ENCODE results near the gene TMEM126A. TPM values are rescaled to one million over a fixed set of nuclear protein-coding genes. Genes with fewer than 3 reads are reported as not detected.
"Not testable (repeated sequence)": the region's sequence is repeated elsewhere in the genome, so short reads cannot be mapped to it uniquely, and the experiment has no call there.

Gene TMEM126A
- total RNA-seq, 4 donors from 2014 or later: 17.3 to 33.9 (median 26.2) TPM

- peak overlapping the region; percentile 61 to 96 for H3K4me3 ChIP-seq
- peaks cover 0 to 11% of the 10 kb centered on the region in 2 donors for H3K36me3 ChIP-seq
- TF ChIP-seq POLR2A (IDR thresholded peaks at IDR 0.05) (no peak), POLR2AphosphoS5 (IDR thresholded peaks at IDR 0.05) (no peak), CTCF (IDR thresholded peaks at IDR 0.05) (no peak), EP300 (IDR thresholded peaks at IDR 0.05) (no peak)
- no peak for ATAC-seq
- H3K27ac ChIP-seq: peak overlapping the region; percentile 78 to 87 (median 84)
- no peaks in the 10 kb centered on the region for H3K27me3 ChIP-seq
- H3K9me3 ChIP-seq: no peaks in the 10 kb centered on the region
- WGBS, 2 donors (ENCODE audit: low coverage in 1 of 2): 21 to 32% methylated on average over 2 of the region's 2 CpGs
- H3K4me1 ChIP-seq: peaks cover 0 to 25% (median 9%) of the 10 kb centered on the region in 3 donors
These were observed 689 bp upstream of the TMEM126A start for GRCh38 chr11:85647078-85647477.

GRCh38 chr11:85651118-85651517 lies 3.4 kb downstream of the TMEM126A start:
- WGBS, 2 donors (ENCODE audit: low coverage in 1 of 2): 80 to 100% methylated on average over 1 of the region's 1 CpG
- Histone ChIP-seq H3K27me3 (no peaks in the 10 kb centered on the region), H3K4me3 (no peak overlapping the region), H3K36me3 (peaks cover 0 to 46% of the 10 kb centered on the region in 2 donors), H3K27ac (no peak overlapping the region), H3K4me1 (peaks cover 0 to 25% (median 9%) of the 10 kb centered on the region in 3 donors), H3K9me3 (no peaks in the 10 kb centered on the region)
- TF ChIP-seq CTCF (IDR thresholded peaks at IDR 0.05) (no peak), POLR2AphosphoS5 (IDR thresholded peaks at IDR 0.05) (no peak), POLR2A (IDR thresholded peaks at IDR 0.05) (no peak)
- ATAC-seq: no peak

- Histone ChIP-seq H3K27ac (no peak overlapping the region), H3K27me3 (no peaks in the 10 kb centered on the region), H3K9me3 (no peaks in the 10 kb centered on the region), H3K36me3 (peaks cover 0 to 62% of the 10 kb centered on the region in 2 donors), H3K4me1 (peaks cover 3 to 32% (median 9%) of the 10 kb centered on the region in 3 donors), H3K4me3 (no peak overlapping the region)
- TF ChIP-seq CTCF (IDR thresholded peaks at IDR 0.05) (no peak), EP300 (IDR thresholded peaks at IDR 0.05) (no peak), POLR2AphosphoS5 (IDR thresholded peaks at IDR 0.05) (no peak), POLR2A (IDR thresholded peaks at IDR 0.05) (no peak)
- 49 to 54% methylated on average over 3 of the region's 3 CpGs for WGBS, 2 donors (ENCODE audit: low coverage in 1 of 2)
- ATAC-seq: no peak
These were observed 5.2 kb downstream of the TMEM126A start for GRCh38 chr11:85652786-85653447.

- not testable (repeated sequence) for ATAC-seq, H3K9me3 ChIP-seq, H3K4me3 ChIP-seq, H3K27me3 ChIP-seq, H3K27ac ChIP-seq
- peaks cover 0 to 76% of the 10 kb centered on the region in 2 donors for H3K36me3 ChIP-seq
- WGBS, 2 donors (ENCODE audit: low coverage in 1 of 2): 92% methylated on average over 4 of the region's 4 CpGs
- H3K4me1 ChIP-seq: peaks cover 2 to 34% (median 3%) of the 10 kb centered on the region in 3 donors
These were observed 6.6 kb downstream of the TMEM126A start for GRCh38 chr11:85654343-85654742.

- Histone ChIP-seq H3K4me3 (no peak overlapping the region), H3K27me3 (no peaks in the 10 kb centered on the region), H3K27ac (no peak overlapping the region), H3K9me3 (no peaks in the 10 kb centered on the region), H3K36me3 (peaks cover 0 to 78% of the 10 kb centered on the region in 2 donors), H3K4me1 (peaks cover 2 to 55% (median 15%) of the 10 kb centered on the region in 3 donors)
- ATAC-seq: no peak
- TF ChIP-seq POLR2A (IDR thresholded peaks at IDR 0.05): no peak
- TF ChIP-seq EP300 (IDR thresholded peaks at IDR 0.05): no peak
- TF ChIP-seq POLR2AphosphoS5 (IDR thresholded peaks at IDR 0.05): no peak
- TF ChIP-seq CTCF (IDR thresholded peaks at IDR 0.05): no peak
- WGBS, 2 donors (ENCODE audit: low coverage in 1 of 2): 86 to 89% methylated on average over 1 of the region's 1 CpG
These were observed 9.0 kb downstream of the TMEM126A start for GRCh38 chr11:85656777-85657176.

All from gastroesophageal sphincter (tissue), 4 donors.